ENCODE results near the gene CDKAL1.

Gene CDKAL1

GRCh38 chr6:21110684-21111083, 576.4 kb downstream of the CDKAL1 start:
- no peak for DNase-seq (ENCODE audit: low spot score)

DNA sequence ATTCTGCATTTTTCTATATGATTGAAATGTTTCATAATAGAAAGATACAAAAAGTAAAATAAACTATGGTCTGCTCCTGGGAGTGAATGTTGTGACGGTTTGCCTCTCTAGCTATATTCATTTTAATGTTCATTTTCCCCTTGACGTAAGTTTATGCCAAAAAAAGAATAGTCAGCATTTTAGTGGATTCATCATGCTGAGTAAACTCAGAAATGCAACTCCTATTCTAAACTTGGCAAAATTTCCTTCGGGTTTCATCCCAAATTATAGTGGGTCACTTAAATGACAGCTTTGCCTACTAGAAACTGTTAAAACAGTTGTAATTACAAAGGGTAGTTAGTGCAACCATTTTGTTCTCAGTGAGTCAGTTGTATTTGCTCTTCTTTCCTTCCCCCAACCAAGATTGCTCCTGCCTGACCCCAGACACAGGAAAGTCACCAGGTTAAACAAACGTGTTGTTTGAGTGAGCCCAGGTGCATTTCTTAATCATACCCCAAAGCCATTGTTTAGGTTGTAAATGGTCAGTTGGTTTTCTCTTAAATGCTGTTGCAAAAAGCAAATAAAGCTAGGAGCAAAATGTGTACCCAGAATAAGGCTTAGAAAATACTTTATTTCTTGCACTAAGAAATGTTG, 577.0 kb downstream of the CDKAL1 start:
- no peak for DNase-seq (ENCODE audit: low spot score)

GRCh38 chr6:21115111-21115510, 580.9 kb downstream of the CDKAL1 start:
- no peak for DNase-seq (ENCODE audit: low spot score)

DNA sequence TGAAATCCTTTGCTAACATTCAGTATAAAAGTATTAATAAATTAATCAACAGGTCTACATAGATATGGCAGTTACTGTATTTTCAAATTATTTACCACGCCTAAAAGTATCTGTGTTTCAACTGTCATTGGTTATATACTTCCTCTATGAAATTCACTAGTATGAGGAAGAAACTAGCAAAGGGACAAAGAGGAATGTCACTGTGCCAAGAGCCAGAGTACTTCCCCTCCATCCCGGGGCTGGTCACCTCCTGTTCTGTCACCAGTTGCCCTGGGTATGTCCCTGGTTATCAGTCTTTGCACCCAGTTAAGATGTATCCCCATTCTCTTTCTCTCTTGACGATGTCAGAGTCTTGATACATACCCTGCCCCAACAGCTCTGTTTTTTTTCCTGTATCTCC, 582.5 kb downstream of the CDKAL1 start:
- no peak for DNase-seq (ENCODE audit: low spot score)

- DNase-seq (ENCODE audit: low spot score), result no peak
Measured at GRCh38 chr6:21118216-21118780, 584.0 kb downstream of the CDKAL1 start.

DNA sequence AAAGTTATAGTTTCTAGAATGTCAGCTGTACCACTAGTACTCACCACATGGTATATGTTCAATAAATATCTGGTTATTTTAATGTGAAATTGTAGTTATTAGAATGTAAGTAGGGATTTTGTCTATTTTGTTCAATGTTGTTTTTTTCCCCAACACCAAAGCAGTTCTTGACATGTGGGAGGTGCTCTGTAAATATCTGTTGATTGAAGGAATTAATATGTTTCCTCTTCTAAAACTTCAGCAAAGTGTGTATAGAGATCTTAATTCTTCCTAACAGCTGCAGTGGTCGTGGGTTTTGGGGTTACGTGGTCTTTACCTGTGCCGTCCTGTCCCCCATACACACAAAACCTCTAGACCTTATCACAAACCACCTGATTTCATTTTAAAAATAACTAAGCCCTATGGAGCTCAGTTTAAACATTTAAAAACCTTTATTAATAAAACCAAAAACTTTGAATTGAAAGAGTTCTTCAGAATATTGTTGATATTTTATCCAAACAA, 587.4 kb downstream of the CDKAL1 start:
- DNase-seq (ENCODE audit: low spot score), result no peak

- DNase-seq (ENCODE audit: low spot score), result no peak
Measured at GRCh38 chr6:21123507-21124436, 589.5 kb downstream of the CDKAL1 start.

DNA sequence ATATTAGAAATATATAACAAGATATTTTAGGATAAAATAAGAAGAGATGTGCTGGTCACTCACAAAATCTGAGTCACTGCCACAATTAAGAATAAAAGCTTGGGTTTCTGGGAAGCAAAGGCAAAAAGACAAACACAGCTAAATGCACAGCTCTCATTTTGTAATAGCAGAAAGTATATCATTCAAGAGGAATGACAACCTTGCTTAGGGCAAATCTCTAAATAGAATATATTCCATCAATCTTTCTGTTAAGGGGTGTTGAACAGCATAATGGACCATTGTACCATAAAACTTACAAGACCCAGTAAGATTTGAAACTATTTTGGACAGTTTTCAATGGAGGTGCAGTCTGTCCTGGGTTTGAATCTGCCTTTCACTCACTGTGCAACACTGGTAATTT, 594.3 kb downstream of the CDKAL1 start:
- no peak for DNase-seq (ENCODE audit: low spot score)

- no peak for DNase-seq (ENCODE audit: low spot score)
Measured at GRCh38 chr6:21131406-21131805, 597.1 kb downstream of the CDKAL1 start.

GRCh38 chr6:21132446-21132845, 598.2 kb downstream of the CDKAL1 start:
- no peak for DNase-seq (ENCODE audit: low spot score)

DNA sequence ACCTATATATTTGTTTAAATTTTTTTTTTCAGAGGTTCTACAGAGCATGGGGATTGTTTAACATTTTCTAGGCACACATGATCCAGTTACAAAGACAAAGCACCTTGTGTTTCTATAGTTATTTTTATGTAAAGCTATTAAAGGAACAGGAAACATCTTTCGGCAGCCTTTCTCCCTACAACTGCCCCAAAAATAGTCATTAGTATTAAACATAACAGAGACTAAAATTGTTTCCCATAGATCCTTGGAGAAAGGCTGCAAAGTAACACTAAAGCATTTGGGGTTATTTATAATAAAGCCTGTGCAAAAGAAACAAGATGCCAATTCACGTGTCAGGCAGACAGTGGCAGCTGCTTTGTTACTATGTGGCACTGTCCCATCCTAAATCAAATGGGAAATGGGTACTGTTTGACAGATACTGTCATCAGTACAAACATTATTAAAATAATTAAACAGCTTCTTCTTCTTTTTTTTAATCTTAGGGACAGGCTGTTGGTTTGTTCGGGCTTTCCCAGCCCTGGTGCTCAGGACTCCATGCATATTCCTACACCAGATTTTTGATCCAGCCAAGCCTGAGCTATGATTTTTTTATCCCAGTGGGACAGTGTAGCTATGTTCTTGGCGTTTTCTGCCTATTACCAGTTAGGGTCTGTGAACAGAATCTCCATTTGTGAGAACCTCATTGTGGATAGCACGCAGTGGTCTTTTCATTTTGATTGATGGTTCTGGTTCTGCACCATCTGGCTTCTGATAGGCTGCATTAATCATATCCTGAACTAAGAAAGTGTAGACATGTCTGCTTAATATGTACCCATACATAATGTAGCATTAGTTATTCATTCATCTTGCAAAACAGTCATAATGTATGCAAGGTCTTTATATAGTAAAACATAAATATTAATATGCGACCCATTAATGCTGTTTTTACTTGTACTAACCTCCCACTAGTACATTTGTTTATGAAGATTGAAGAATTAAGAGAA, 598.9 kb downstream of the CDKAL1 start:
- DNase-seq (ENCODE audit: low spot score), result no peak

DNA sequence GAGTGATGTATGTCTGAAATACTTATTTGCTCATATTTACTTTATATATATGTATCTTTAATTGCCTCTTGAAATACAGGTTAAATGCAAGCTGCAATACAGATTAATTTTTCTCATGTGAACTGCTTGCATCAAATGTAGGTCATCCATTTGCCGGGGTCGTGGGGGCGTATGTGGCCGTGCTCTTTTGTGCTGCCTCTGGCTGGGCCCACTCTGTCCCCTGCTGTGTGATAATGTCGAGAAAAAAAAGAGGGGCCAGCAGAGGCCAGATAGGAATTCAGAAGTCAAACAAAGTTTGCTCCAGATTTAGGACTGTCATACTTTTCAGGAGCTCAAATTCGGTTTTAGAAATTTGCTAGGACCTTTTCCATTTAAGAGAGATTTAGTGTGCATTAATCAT, 599.6 kb downstream of the CDKAL1 start:
- DNase-seq (ENCODE audit: low spot score), result no peak

DNA sequence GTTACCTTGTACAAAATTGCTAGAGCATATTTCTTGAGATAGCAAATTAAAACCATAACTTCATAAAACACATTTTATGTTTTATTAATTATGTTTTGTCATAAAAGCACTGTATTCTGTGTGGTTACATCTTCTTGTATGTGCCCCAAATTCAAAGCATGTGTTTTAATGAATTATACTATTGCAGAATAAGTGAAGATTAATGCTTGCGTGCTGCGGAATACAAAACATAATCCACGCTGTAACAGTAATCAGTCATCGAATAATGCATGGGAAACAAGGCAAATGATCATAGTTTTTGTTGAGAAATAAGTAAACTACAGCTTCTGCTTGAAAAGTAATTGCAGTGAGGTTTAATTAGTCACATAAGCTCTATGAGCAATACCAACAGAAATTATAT, 600.1 kb downstream of the CDKAL1 start:
- DNase-seq (ENCODE audit: low spot score), result no peak

DNA sequence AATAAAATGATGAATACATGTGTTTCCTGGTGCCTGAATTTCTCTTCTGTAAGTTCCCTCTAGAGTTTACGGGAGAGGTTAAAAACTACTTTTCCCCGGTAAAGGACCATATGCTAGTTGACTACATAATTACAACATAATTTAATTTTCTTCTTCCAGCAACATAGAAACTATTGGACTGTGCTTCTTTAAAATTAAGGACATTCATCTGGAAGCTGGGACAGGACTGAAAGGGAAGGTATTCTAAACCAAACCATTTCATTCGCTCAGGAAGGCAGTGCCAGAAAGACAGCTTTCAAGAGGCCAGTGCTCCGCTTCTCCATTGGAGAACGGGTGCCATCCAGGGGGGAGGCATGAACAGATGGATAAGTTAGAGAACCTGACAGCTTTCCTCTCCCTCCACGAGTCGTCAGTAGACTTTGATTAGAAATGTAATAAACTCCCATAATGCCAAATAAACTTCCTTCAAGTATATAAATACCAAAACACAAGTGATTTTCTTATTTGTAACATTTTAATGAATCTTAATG, 601.3 kb downstream of the CDKAL1 start:
- DNase-seq (ENCODE audit: low spot score), result no peak

- DNase-seq (ENCODE audit: low spot score), result no peak
Measured at GRCh38 chr6:21137700-21138335, 603.6 kb downstream of the CDKAL1 start.

- no peak for DNase-seq (ENCODE audit: low spot score)
Measured at GRCh38 chr6:21138336-21139069, 604.2 kb downstream of the CDKAL1 start.

DNA sequence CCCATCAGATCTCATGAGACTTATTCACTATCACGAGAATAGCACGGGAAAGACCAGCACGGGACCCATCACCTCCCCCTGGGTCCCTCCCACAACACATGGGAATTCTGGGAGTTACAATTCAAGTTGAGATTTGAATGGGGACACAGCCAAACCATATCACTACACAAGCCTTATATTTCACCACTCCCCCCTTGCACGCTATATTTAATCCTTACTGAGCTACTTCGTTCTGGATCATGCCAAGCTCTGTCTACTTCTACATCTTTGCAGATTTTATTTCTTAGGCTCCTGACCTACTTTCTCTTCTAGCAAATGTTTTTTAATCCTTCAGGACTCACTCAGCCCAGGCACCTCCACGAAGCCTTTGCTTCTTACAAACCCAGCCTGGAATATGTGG, 606.7 kb downstream of the CDKAL1 start:
- no peak for DNase-seq (ENCODE audit: low spot score)

GRCh38 chr6:21141616-21142303, 607.5 kb downstream of the CDKAL1 start:
- DNase-seq (ENCODE audit: low spot score), result no peak

- no peak for DNase-seq (ENCODE audit: low spot score)
Measured at GRCh38 chr6:21142741-21143140, 608.5 kb downstream of the CDKAL1 start.

DNA sequence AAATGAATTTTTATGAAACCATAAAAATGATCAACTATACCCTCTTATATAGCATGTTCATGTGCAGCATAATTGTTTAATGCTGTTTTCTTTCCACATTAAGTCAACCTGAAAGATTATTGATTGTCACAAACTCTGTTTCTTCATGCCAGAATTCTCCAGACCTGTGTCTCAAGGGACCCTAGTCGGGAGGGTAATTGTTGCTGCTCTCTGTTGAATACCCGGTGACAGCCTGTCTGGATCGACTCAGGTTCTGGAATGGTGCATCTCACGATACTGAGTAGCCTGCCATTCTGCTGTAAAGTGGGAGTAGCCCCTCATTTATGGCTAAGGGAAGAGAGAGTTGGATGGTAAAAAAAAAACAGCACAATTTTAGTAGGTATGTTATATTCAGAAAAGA, 609.4 kb downstream of the CDKAL1 start:
- DNase-seq (ENCODE audit: low spot score), result no peak

All from activated CD4-positive, alpha-beta T cell treated with anti-CD3 and anti-CD28 coated beads, Interleukin-2, Interleukin-4, amounts not matched to agents 100 ng/mL and 50 ng/mL, durations not matched to agents 16 hours and 8 hours (primary cell).